Diencephalon (tissue), 1 donor: ENCODE measurements around the gene SLC13A5. TPM values are rescaled to one million over a fixed set of nuclear protein-coding genes. Genes with fewer than 3 reads are reported as not detected.

Source experiments
- small RNA-seq: library from RNA; depleted of rRNA; stranded (forward); fragments of <200 nt; gene quantifications from one replicate; pipeline ENCODE3, GENCODE V24; 2014
- total RNA-seq: library from RNA; depleted of rRNA; stranded (reverse); fragments of >200 nt; gene quantifications from one replicate; pipeline ENCODE4 v1.2.3, GENCODE V29; 2014

SLC13A5 gene
- total RNA-seq: 2.3 TPM

DNA sequence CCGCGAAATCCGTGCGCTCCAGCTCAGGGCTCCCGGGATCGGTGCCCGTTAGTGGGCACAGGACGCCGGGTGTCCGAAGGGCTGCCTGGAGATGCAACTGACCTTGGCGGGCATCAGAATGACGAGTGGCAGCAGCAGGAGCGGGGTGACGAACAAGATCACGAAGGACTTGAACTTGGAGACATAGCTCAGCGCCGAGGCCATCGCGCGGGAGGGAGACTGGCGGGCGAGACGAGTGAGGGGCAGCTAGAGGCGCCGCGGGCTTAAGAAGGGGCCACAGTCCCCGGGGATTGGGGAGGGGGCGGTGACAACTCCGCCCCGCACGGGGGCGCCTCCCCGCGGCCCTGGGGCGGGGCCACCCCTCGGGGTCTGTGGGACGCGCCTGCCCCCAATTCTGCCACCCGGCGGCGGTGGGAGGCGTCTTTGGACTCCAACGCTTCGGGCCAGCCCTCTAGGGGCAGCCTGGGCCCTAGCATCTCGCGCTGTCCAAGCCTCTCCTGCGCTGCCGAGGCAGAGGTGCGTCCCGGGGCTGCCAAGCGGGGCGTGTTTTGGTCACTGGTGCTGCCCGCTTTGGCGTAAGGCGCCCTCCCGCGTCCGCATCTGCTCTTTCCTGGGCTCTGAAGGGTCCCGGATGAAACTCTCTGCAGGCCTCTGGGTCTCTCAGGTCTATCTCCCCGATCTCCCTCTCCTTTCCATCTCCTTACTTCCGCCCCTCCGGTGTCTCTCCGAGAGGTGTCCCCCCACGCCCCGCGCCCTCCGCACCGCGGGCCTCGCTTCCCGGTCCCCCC, at the start of gene SLC13A5:
Gene SLC13A5, minus strand, starts transcription at position 240 of the 788 bp plus-strand sequence. Its CDS starts 36 bp downstream, at position 204.

DNA sequence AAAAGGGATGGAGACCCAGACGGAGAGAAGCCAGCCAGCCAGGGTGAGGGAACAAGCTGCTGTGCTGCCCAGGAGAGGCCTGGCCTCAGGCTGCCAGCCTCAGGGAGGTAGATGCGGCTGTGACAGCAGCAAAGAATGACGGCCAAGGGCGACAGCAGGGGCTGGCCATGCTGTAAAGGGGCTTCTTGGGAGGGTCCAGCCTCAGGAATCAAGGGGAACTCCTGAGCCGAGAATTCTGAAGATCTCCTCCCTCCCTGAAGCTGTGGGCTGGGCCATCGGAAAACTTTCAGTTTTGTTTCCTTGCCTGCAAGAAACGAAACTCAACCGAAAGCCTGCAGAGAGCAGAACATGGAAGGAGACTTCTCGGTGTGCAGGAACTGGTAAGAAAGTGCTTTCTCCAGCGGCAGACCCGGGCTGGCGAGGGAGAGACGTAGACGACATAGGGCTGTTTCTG, 42.6 kb upstream of the SLC13A5 start, which contains the start of gene XAF1:
Gene XAF1, plus strand, starts transcription at position 316 of the 454 bp plus-strand sequence. Its CDS starts 33 bp downstream, at position 349.

DNA sequence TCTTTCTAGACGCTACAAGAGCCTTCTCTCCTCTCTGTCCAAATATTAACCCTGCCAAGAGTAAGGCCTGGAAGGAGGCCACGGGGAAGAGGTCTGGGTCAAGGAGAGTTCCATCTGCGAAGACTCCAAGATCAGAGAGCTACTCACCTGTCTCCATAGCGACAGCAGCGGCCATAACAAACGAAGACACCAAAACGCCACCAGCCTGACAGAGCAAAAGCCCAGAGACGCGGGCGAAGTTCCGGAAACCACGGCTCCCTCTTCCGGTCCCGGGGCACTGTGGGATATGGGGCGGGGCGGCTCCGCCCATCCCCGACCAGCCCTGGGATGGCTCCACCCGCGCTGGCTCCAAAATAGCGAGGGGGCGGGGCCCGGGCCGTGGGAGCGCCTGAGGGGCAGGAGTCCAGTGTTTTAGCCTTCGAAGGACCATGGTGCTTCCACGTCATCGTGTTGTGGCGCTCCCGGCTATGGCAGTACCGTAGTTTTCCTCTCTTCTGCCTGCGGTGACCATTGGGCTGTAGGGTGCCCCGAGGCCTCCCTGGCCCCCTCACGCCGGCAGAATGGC, 61.7 kb downstream of the SLC13A5 start, which contains the start of the genes C17orf100 and MED31:
Gene C17orf100, plus strand, starts transcription at position 409 of the 565 bp plus-strand sequence. Its CDS starts 152 bp downstream, at position 561.
Gene MED31, minus strand, starts transcription at position 252 of the 565 bp plus-strand sequence. Its CDS starts 77 bp downstream, at position 175.

DNA sequence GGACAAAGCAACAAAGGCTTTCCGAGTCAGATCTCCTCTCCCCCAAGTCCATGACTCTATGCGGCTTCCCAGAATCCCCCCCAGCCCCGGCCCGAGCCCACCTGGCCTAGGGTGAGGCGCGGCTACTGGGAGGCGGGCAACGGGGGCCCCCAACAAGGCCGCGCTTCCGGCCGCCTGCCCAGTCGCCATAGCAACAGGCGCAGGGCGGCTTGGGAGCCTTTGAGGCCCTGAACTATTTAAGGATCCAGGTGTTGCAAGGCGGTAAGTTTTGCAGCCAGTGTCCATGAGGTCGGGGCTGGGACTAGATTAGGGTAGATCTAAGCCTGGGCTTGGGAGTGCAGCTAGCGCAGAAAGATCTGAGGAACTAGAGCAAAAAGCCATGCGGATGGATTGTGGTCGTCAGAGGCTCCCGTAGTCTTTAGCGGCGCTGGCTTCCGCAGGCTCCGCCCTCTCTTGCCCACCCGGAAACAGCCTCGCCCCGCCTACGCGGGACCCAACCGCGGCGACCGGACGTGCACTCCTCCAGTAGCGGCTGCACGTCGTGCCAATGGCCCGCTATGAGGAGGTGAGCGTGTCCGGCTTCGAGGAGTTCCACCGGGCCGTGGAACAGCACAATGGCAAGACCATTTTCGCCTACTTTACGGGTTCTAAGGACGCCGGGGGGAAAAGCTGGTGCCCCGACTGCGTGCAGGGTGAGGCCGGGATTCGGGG, 72.5 kb downstream of the SLC13A5 start, which contains the start of the genes KIAA0753 and TXNDC17:
Gene KIAA0753, minus strand, starts transcription at position 176 of the 711 bp plus-strand sequence. CDS start 5,608 bp downstream, outside the sequence.
Gene TXNDC17, plus strand, starts transcription at position 525 of the 711 bp plus-strand sequence. Its CDS starts 23 bp downstream, at position 548.

Small RNA genes within 50 kb of the gene (small RNA-seq; reads per million reads assigned to genes)
- gene AC004706.2 (not detected), gene MIR4520-1 (not detected)

Other genes starting within 250 kb of the SLC13A5 start
- 25.6 TPM for gene PITPNM3, start 156.8 kb downstream of the SLC13A5 start, total RNA-seq
- gene KIAA0753, start 72.7 kb downstream of the SLC13A5 start, total RNA-seq: 33.7 TPM
- 48.4 TPM for gene TXNDC17, start 72.3 kb downstream of the SLC13A5 start, total RNA-seq
- gene MED31, start 61.8 kb downstream of the SLC13A5 start, total RNA-seq: 13.4 TPM
- 5.3 TPM for gene C17orf100, start 61.6 kb downstream of the SLC13A5 start, total RNA-seq
- gene XAF1, start 42.7 kb upstream of the SLC13A5 start, total RNA-seq: 4.6 TPM
- not detected for gene FBXO39, start 62.8 kb upstream of the SLC13A5 start, total RNA-seq
- gene TEKT1, start 118.4 kb upstream of the SLC13A5 start, total RNA-seq: 9.5 TPM